ENCODE data around the gene FAM181B.

DNA sequence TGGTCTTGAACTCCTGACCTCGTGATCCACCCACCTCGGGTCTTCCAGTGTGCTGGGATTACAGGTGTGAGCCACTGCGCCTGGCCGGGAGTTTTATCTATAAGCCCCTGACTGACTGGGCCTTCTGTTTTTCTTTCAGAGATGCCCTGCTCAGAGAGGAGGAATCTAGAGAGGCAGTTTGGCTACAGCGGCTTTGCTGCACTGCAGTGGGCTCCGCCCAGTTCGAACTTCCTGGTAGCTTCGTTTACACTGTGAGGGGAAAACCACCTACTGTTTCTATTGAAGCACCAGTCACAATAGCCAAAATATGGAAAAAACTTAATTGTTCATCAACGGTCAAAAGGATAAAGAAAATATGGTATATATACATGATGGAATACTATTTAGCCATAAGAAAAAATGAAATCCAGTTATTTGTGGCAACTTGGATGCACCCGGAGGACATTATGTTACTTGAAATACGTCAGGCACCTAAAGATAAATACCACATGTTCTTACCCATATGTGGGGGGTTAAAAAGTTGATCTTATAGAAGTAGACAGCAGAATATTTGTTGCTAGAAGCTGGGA lies 31.9 kb upstream of the FAM181B start:
- TF ChIP-seq EP300 (IDR thresholded peaks at IDR 0.05) (no peak), POLR2A (IDR thresholded peaks at IDR 0.05) (no peak)
- TF ChIP-seq, protein P1, sequence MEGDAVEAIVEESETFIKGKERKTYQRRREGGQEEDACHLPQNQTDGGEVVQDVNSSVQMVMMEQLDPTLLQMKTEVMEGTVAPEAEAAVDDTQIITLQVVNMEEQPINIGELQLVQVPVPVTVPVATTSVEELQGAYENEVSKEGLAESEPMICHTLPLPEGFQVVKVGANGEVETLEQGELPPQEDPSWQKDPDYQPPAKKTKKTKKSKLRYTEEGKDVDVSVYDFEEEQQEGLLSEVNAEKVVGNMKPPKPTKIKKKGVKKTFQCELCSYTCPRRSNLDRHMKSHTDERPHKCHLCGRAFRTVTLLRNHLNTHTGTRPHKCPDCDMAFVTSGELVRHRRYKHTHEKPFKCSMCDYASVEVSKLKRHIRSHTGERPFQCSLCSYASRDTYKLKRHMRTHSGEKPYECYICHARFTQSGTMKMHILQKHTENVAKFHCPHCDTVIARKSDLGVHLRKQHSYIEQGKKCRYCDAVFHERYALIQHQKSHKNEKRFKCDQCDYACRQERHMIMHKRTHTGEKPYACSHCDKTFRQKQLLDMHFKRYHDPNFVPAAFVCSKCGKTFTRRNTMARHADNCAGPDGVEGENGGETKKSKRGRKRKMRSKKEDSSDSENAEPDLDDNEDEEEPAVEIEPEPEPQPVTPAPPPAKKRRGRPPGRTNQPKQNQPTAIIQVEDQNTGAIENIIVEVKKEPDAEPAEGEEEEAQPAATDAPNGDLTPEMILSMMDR (IDR thresholded peaks at IDR 0.05): no peak

All from ovary (tissue), 3 donors.